ENCODE results near the gene PMPCA. TPM values are rescaled to one million over a fixed set of nuclear protein-coding genes. Genes with fewer than 3 reads are reported as not detected.

PMPCA gene, protein sequence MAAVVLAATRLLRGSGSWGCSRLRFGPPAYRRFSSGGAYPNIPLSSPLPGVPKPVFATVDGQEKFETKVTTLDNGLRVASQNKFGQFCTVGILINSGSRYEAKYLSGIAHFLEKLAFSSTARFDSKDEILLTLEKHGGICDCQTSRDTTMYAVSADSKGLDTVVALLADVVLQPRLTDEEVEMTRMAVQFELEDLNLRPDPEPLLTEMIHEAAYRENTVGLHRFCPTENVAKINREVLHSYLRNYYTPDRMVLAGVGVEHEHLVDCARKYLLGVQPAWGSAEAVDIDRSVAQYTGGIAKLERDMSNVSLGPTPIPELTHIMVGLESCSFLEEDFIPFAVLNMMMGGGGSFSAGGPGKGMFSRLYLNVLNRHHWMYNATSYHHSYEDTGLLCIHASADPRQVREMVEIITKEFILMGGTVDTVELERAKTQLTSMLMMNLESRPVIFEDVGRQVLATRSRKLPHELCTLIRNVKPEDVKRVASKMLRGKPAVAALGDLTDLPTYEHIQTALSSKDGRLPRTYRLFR
- 30.4 and 37.3 TPM in 2 replicates for total RNA-seq

DNA sequence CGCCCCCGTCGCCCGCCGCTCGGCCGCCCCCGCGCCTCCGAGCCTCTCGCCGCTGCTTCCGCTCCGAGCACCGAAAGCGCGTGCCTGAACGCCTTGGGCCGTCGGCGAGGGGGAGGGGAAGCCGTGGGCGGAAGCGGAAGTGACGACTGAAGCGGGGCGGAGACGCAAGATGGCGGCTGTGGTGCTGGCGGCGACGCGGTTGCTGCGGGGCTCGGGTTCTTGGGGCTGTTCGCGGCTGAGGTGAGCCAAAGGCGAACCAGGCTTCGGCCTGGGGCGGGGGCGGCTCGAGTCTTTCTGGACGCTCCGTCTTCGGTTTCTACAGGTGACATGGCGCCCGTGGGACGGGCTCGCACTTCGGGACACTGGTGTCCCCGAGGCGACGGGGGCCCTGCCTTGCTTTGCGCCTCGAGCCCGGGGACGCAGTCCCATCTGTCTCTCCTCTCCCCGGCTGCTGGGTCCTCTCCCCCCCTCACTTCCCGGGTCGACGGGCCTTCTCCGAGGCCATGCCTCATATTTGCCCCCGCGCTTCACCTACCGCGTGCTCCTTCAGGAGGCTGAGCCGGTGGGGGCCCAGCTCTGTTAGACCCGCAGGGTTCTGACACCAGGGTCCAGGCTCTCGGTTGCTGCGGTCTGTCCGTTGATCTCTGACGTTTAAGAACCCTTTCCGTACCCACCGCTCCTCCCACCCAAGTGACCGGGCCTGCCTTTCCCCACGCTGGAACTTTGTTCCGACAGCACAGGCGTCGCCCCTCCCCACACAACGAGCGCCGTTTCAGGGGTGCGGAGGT lies at the start of gene PMPCA, which contains the start of gene ENTR1:
Gene PMPCA (plus strand): TSS at position 159 of the 788 bp plus-strand sequence. CDS start 11 bp downstream, at position 170.
Gene ENTR1 (minus strand): TSS at position 115 of the 788 bp plus-strand sequence. CDS start 217 bp downstream, outside the sequence.

DNA sequence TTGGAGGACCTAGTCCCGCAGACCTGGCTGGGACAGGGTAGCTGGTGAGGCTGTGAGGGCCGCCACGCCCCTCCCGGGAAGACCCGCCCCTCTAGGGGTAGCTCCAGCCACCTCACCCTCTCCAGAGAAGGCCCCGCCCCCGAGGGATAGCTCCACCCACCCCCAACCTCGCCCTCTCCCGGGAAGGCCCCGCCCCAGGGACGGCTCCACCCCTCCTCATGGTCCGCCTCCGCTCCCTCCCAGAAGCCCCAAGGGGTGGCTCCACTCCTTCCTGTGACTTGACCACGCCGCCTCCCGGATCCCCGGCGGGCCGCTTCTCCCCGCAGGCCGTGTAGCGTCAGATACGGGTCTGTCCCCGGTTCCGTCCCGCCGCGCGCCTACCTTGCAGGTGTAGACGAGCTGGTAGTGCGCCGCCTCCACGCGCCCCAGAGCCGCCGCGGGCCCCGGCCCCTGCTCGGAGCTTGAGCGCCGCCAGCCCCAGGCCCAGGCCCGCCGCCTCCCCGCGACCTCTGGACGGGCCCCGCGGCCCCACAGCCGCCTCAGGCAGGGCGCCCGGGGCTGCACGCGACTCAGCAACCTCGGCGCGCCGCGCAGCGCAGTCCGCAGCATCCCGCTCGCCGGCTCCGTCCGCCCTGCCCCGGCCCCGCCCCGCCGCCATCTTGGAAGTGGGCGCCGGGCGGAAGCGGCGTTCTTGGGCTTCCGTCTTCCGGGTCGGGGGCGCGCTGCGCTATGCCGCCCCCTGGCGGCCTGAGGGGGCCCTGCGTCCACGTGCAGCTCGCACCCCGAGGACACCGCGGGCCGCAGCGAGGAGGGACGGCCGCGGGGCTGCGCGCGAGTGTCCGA lies 47.1 kb upstream of the PMPCA start, which contains the start of gene DNLZ:
Gene DNLZ (minus strand): TSS at position 639 of the 843 bp plus-strand sequence. CDS start 30 bp downstream, at position 609.

GRCh38 chr9:136373300-136374182 lies 36.9 kb upstream of the PMPCA start, which contains the start of gene CARD9:
CARD9 (minus strand) TSS chr9:136373669; CDS start chr9:136372078, 1,591 bp downstream.

DNA sequence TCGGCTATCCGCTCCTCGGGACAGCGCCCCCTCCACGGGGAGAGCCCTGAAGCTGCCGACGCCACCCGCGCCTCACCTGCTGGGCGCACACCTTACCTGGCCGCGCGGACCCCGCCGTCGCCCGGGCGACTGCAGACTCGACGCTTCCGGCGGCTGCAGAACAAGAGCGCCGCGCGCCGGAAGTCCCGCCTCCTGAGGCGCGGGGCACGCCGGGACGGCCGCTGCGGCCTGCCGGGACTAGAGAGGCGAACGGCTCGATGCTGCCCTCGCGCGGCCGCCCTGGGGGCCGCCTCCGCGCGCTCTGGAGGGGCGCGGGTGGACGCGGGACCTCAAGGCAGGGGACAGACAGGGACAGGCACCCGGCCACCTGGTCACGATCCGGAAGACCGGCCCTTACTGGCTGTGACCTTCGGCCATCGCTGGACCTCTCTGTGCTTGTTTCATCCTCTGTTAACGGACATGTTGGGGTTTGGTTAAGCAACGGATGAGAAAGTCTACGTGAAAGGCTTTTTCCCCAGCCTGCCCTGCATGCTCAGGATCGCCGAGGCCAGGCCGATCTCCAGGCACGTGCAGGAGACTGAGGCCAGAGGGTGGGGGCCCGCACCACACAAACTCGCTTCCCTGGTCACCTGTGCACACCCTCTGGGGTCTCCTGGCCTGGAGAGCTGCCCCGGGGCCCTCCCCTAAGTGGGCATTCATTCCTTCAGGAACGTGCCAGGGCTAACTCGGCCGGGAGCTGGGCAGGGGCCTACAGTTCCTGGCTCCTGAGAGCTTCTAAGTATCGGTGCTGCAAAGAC lies 10.2 kb upstream of the PMPCA start, which contains the start of gene SNAPC4:
Gene SNAPC4 (minus strand): TSS at position 133 of the 797 bp plus-strand sequence. CDS start 1,742 bp downstream, outside the sequence.

DNA sequence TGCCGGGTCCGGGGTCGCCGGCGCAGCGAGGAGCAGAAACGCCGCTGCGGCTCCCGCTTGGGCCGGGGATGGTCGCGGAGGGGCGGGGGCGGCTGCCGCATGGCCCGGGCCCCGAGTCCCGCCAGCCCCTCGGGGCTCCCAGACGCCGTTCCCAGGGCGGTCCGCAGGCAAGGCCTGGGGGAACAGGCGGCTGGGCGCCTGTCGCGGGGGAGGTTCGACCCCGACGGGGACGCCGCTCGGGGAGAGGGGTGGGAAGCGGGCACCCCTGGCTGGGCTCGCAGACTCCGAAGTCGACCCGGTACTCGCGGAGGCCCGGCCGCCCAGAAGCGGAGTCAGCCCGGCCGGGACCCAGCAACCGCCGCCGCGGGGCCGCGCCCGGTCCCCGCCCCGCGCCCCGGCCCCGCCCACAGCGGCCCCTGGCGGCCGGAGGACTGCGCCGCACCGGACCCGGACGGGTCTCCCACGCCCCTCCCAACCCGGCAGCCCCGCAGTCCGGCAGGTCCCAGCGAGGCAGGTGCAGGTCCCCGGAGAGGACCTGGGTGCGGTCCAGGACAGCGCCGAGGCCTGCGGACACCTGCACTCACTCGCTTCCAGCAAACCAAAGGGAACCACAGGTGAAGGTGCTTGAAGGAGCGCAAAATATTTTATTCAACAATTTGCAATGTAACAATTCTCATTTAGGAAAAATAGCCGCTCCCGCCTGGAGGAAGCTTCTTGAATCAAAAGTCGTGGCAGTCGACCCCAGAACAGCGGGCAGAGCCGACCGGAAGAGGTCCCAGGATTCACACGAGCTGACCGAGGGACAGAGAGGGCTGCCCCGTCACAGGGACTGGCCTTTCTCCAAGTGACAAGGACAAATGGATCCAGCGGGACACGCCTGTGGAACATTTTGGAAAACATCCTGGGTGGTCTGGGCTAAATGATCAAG lies 29.3 kb downstream of the PMPCA start, which contains the start of gene INPP5E:
Gene INPP5E (minus strand): TSS at position 365 of the 928 bp plus-strand sequence. CDS start 426 bp downstream, outside the sequence.

Other genes with a start within 250 kb of the PMPCA start
- gene LHX3, start 205.5 kb upstream of the PMPCA start, total RNA-seq = not detected in 2 replicates
- 5.5 and 19.4 TPM in 2 replicates for gene QSOX2, start 164.8 kb upstream of the PMPCA start, total RNA-seq
- not detected in 2 replicates for gene CCDC187, start 106.6 kb upstream of the PMPCA start, total RNA-seq
- gene GPSM1, start 83.1 kb upstream of the PMPCA start, total RNA-seq = 10.0 and 30.0 TPM in 2 replicates
- gene DNLZ, start 46.9 kb upstream of the PMPCA start, total RNA-seq = 9.8 and 12.6 TPM in 2 replicates
- gene CARD9, start 37.0 kb upstream of the PMPCA start, total RNA-seq = 0.16 and 0.50 TPM in 2 replicates
- gene SNAPC4, start 10.5 kb upstream of the PMPCA start, total RNA-seq = 4.5 and 10.1 TPM in 2 replicates
- gene ENTR1, start within 50 bp of the PMPCA start, total RNA-seq = 21.4 and 34.0 TPM in 2 replicates
- gene INPP5E, start 29.2 kb downstream of the PMPCA start, total RNA-seq = 5.3 and 8.1 TPM in 2 replicates
- 15.1 and 36.7 TPM in 2 replicates for gene SEC16A, start 72.4 kb downstream of the PMPCA start, total RNA-seq
- 132 and 251 TPM in 2 replicates for gene NOTCH1, start 135.4 kb downstream of the PMPCA start, total RNA-seq